ENCODE results near the gene KRTAP29-1.

- TF ChIP-seq CTCF (IDR thresholded peaks at IDR 0.05; ENCODE audit: low read depth, low read length, poor library complexity, severe bottlenecking) = no peak
- no peak for TF ChIP-seq EZH2phosphoT487 (IDR thresholded peaks at IDR 0.05; ENCODE audit: borderline replicate concordance, low read length)
Observed at GRCh38 chr17:41325126-41325525, 22.5 kb upstream of the KRTAP29-1 start.

All from DOHH2 (cell line).